ENCODE results near the gene JMJD8.

DNA sequence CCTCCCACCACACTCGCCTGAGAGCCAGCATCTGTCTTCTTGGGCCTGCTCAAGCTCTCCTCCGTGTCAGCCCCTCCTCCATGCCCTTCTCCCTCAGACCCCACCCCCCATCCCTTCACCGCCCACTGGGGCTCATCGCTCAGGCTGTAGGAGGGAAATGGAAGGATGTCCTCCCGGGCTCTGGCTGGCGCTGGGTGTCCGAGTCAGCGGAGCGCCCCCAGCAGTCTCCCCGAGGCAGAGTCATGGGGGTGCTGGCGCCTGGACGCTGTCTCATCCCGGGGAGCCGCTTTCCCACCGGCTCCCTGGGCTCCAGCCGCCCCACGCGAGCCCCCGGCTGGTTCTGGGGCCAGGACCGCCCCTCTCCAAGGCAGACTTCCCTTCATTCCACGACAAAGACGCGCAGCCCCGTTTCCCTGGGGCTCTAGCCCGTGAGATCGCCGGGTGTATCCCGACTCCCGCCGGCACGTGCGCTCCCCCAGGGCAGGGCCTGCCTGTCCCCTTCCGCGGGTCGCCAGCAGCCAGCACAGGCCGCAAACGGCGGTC lies 36.4 kb upstream of the JMJD8 start:
- TF ChIP-seq, protein P1, sequence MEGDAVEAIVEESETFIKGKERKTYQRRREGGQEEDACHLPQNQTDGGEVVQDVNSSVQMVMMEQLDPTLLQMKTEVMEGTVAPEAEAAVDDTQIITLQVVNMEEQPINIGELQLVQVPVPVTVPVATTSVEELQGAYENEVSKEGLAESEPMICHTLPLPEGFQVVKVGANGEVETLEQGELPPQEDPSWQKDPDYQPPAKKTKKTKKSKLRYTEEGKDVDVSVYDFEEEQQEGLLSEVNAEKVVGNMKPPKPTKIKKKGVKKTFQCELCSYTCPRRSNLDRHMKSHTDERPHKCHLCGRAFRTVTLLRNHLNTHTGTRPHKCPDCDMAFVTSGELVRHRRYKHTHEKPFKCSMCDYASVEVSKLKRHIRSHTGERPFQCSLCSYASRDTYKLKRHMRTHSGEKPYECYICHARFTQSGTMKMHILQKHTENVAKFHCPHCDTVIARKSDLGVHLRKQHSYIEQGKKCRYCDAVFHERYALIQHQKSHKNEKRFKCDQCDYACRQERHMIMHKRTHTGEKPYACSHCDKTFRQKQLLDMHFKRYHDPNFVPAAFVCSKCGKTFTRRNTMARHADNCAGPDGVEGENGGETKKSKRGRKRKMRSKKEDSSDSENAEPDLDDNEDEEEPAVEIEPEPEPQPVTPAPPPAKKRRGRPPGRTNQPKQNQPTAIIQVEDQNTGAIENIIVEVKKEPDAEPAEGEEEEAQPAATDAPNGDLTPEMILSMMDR (IDR thresholded peaks at IDR 0.05): no peak
- TF ChIP-seq POLR2A (IDR thresholded peaks at IDR 0.05): no peak
